Measurements from ENCODE around the gene KLHDC7A.

KLHDC7A gene

DNA sequence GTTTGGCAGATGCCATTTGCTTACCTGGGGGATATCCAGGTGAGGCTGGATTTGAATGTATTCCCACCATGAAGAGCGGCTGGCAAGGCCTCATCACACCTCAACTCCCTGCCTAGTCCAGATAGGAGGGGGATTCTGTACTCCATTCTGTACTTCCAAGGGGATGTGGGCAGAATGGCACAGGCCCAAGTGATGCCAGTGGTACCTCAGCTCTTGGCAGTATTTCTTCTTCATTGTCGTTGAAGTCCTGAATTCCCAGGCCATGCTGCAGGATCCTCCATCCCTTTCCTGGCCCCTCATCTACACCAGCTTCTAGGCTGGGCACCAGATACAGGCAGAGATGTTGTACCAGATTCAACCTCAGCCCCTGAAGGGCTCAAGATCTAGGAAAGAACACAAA, 47.9 kb downstream of the KLHDC7A start:
- in situ Hi-C loops (cut with MboI; ENCODE audit: low sequenced_read_pairs, unreplicated experiment), result no loop called here
- DNase-seq (ENCODE audit: low spot score), result peak; percentile 3
- TF ChIP-seq, protein P1, sequence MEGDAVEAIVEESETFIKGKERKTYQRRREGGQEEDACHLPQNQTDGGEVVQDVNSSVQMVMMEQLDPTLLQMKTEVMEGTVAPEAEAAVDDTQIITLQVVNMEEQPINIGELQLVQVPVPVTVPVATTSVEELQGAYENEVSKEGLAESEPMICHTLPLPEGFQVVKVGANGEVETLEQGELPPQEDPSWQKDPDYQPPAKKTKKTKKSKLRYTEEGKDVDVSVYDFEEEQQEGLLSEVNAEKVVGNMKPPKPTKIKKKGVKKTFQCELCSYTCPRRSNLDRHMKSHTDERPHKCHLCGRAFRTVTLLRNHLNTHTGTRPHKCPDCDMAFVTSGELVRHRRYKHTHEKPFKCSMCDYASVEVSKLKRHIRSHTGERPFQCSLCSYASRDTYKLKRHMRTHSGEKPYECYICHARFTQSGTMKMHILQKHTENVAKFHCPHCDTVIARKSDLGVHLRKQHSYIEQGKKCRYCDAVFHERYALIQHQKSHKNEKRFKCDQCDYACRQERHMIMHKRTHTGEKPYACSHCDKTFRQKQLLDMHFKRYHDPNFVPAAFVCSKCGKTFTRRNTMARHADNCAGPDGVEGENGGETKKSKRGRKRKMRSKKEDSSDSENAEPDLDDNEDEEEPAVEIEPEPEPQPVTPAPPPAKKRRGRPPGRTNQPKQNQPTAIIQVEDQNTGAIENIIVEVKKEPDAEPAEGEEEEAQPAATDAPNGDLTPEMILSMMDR (IDR thresholded peaks at IDR 0.05; ENCODE audit: borderline replicate concordance, control extremely low read depth, extremely low read depth, insufficient read depth, missing control alignments), result no peak

DNA sequence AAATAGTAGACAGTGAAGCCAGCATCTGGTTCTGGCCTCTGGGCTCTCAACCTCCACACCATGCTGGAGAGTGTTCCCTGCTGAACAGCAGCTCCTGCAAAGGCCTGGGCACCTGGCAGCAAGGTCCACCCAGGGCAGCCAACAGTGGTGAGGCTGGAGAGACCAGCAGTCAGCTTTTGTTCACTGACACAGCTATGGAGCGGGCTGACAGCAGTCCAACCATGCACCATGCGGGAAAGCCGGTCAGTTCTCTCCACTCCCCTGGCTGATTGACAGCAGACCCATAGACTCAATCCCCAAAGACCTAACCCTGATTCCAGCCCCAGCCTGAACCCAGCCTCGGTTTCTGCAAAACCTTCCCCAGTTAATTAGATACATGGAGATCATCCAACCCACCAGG, 49.0 kb downstream of the KLHDC7A start:
- DNase-seq (ENCODE audit: low spot score), result no peak
- TF ChIP-seq, protein P1 (IDR thresholded peaks at IDR 0.05; ENCODE audit: borderline replicate concordance, control extremely low read depth, extremely low read depth, insufficient read depth, missing control alignments), result no peak
- in situ Hi-C loops (cut with MboI; ENCODE audit: low sequenced_read_pairs, unreplicated experiment), result no loop called here

DNA sequence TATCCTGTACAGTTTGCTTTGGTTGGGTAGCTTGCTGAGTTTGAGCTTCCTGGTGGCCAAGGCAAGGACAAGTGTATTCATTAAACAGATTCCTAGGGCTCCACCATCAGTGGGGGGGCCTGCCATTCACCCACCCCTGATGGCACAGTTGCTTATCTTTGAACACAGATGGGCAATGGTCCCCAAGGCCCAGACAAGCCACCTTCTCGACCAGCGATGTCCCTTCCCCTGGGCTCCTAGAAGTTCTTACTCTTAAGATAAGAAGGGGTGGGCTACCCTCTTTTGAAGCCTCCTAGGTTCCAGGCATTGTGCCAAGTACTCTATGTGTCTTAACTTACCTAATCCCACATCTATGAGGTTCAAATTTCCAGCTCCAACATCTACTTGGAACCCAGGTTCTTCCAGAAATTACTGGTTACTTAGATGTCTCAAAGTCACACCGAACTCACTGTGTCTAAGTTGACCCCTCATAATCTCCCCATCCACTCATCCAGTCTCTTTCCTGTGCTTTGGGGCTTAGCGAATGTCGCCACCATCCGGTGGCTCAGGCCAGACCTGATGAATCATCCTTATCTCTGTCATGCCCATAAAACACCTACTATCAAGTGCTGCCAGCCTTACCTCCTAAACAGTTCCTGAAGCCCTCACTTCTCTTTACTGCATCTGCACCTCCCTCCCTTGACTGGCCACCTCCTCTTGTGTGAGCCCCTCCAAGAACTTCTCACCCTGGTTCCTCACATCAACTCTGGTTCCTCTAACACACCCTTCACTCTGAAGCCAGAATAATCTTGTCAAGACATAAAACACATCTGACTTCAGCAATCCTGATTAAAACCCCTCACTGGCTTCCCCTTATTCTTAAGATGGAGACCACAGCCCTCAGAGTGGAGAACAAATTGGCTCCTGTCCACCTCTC, 50.1 kb downstream of the KLHDC7A start:
- TF ChIP-seq, protein P1 (IDR thresholded peaks at IDR 0.05; ENCODE audit: borderline replicate concordance, control extremely low read depth, extremely low read depth, insufficient read depth, missing control alignments), result no peak
- peak; percentile 14 for DNase-seq (ENCODE audit: low spot score)
- in situ Hi-C loops (cut with MboI; ENCODE audit: low sequenced_read_pairs, unreplicated experiment), result no loop called here

- in situ Hi-C loops (cut with MboI; ENCODE audit: low sequenced_read_pairs, unreplicated experiment), result no loop called here
- TF ChIP-seq, protein P1 (IDR thresholded peaks at IDR 0.05; ENCODE audit: borderline replicate concordance, control extremely low read depth, extremely low read depth, insufficient read depth, missing control alignments), result no peak
- DNase-seq (ENCODE audit: low spot score), result no peak
Measured at GRCh38 chr1:18531503-18531845, 50.7 kb downstream of the KLHDC7A start.

- in situ Hi-C loops (cut with MboI; ENCODE audit: low sequenced_read_pairs, unreplicated experiment), result no loop called here
- DNase-seq (ENCODE audit: low spot score), result no peak
Measured at GRCh38 chr1:18532390-18533170, 51.9 kb downstream of the KLHDC7A start.

DNA sequence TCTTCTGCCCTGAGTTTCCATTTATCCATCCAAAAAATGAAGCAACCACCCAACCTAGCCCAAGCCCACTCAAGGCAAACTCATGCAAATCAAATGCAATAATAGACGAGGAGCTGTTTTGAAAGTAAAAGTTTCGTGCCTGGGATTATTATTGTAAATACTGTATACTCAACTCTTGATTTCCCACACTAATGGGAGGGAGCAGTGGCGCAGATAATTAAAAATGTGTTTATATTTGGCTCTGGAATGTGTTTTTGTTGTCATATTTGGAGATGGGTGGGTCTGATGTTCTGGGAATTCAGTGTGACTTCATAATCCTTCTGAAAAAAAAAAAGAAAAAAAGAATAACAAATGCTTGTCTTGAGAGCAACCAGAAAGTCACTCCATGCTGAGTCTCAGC, 52.5 kb downstream of the KLHDC7A start:
- in situ Hi-C loops (cut with MboI; ENCODE audit: low sequenced_read_pairs, unreplicated experiment), result no loop called here
- DNase-seq (ENCODE audit: low spot score), result no peak
- TF ChIP-seq, protein P1 (IDR thresholded peaks at IDR 0.05; ENCODE audit: borderline replicate concordance, control extremely low read depth, extremely low read depth, insufficient read depth, missing control alignments), result no peak

More at GRCh38 chr1:18532390-18533170, 51.9 kb downstream of the KLHDC7A start:
- TF ChIP-seq, protein P1 (IDR thresholded peaks at IDR 0.05; ENCODE audit: borderline replicate concordance, control extremely low read depth, extremely low read depth, insufficient read depth, missing control alignments), result no peak

All from GM13976 (cell line).